ENCODE data around the gene MLNR. TPM values are rescaled to one million over a fixed set of nuclear protein-coding genes. Genes with fewer than 3 reads are reported as not detected.

The MLNR gene
- polyA plus RNA-seq, 3 donors, result not detected

DNA sequence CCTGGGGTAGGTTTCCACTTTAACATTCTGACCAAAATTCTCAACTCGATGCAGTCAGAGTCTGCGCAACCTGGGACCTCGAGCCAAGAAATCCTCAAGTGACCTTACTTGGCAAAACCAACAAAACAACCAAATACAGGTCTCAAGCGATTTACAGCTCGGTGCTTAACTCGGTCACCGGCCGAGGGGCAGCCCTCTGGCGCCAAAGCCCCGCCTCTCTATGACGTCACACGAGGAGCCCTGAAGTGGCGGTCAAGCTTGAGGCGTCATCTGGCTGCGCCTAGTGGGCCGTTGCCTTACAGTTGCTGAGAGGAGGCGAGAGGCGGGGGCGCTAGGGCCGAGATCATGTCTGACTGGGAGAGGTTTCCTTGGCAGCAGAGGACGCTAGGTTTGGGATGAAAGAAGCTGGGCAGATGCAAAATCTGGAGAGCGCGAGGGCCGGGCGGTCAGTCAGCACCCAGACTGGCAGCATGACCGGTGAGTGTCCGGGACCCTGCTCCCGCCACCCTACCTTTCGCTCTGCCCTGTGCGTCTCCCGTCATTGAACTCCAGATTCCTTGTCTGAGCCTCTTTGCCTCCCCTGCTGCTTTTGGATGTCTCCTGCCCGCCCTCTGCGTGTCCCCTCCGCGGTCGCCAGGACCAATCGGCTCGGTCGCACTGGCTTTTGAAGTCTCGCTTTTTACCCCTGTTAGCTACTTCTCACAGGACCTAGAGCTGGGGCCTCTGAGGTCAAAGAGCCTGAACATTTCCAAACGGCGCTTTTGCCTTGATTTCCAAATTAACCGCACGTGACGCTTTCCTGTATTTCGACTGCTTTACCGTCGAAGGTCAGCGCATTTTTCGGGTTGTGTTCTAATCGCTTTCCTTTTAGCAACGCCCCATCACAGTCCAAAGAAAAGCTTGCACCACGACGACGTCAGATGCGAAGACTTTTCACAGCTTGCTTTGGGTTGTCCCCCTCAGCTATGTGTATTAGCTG, 27.8 kb downstream of the MLNR start, which contains the start of gene CDADC1:
CDADC1 (plus strand) TSS at position 283 of the 979 bp plus-strand sequence; CDS start at position 396, 113 bp downstream.
- TF ChIP-seq, protein P1, sequence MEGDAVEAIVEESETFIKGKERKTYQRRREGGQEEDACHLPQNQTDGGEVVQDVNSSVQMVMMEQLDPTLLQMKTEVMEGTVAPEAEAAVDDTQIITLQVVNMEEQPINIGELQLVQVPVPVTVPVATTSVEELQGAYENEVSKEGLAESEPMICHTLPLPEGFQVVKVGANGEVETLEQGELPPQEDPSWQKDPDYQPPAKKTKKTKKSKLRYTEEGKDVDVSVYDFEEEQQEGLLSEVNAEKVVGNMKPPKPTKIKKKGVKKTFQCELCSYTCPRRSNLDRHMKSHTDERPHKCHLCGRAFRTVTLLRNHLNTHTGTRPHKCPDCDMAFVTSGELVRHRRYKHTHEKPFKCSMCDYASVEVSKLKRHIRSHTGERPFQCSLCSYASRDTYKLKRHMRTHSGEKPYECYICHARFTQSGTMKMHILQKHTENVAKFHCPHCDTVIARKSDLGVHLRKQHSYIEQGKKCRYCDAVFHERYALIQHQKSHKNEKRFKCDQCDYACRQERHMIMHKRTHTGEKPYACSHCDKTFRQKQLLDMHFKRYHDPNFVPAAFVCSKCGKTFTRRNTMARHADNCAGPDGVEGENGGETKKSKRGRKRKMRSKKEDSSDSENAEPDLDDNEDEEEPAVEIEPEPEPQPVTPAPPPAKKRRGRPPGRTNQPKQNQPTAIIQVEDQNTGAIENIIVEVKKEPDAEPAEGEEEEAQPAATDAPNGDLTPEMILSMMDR (IDR thresholded peaks at IDR 0.05), result no peak
- H2AFZ ChIP-seq (ENCODE audit: insufficient read depth, low read depth, low read length, poor library complexity, severe bottlenecking), result peak within 1 kb of the TSS; percentile 79
- intact Hi-C loops (cut with micrococcal nuclease), result loop anchor here in 1 of 2 donors (10.0 kb wide), 1 partner anchor 197 kb away; the partner anchor contains the start of genes CAB39L and SETDB2
- Mint-ChIP-seq H3K36me3 (peaks cover 15 to 17% of the 10 kb centered on the region in 2 donors), H3K4me1 (peaks cover 29% of the 10 kb centered on the region), H3K27ac (peak within 1 kb of the TSS; percentile 98 to 100 (median 99)), H3K4me3 (peak within 1 kb of the TSS; percentile 99), H3K9me3 (peaks cover 0 to 2% (median 0%) of the 10 kb centered on the region in 7 donors), H3K27me3 (ENCODE audit: low read depth in 3 of 3) (peaks cover 0 to 4% (median 2%) of the 10 kb centered on the region in 3 donors)
- H3K9me3 ChIP-seq (replicated peaks in 1 of 2; ENCODE audit: control insufficient read depth in 1 of 2, insufficient read depth in 1 of 2, low read length in 2 of 2), result no peaks in the 10 kb centered on the region
- peak; percentile 95 to 96 (median 96) for DNase-seq
- WGBS (ENCODE audit: insufficient coverage), result under 1% methylated on average over 52 of the region's 56 CpGs
- H3K36me3 ChIP-seq (replicated peaks in 1 of 2; ENCODE audit: control insufficient read depth in 1 of 2, insufficient read depth in 2 of 2, low read length in 2 of 2), result peaks cover 4 to 5% of the 10 kb centered on the region in 2 donors
- H3K79me2 ChIP-seq (ENCODE audit: insufficient read depth, low read length), result peaks cover 44% of the 10 kb centered on the region
- H3K4me1 ChIP-seq (ENCODE audit: control insufficient read depth in 1 of 2, insufficient read depth in 2 of 2, low read length in 2 of 2), result peaks cover 19 to 23% of the 10 kb centered on the region in 2 donors
- no peaks in the 10 kb centered on the region for H3K27me3 ChIP-seq (ENCODE audit: control insufficient read depth in 2 of 2, insufficient read depth in 2 of 2, low read length in 2 of 2)
- H3K4me3 ChIP-seq (replicated peaks in 1 of 3; ENCODE audit: low read depth in 2 of 3, low read length in 3 of 3), result peak within 1 kb of the TSS; percentile 56 to 91 (median 74)
- H3K27ac ChIP-seq (ENCODE audit: low read depth in 1 of 2, low read length in 2 of 2), result peak within 1 kb of the TSS; percentile 86 to 97
- peak within 1 kb of the TSS; percentile 93 for H3K4me2 ChIP-seq (replicated peaks; ENCODE audit: extremely low read depth, low read length, poor library complexity, severe bottlenecking)
- no peaks in the 10 kb centered on the region for H4K20me1 ChIP-seq (ENCODE audit: insufficient read depth, low read length)
- H3K9ac ChIP-seq (ENCODE audit: insufficient read depth, low read length, poor library complexity, severe bottlenecking), result peak within 1 kb of the TSS; percentile 93

DNA sequence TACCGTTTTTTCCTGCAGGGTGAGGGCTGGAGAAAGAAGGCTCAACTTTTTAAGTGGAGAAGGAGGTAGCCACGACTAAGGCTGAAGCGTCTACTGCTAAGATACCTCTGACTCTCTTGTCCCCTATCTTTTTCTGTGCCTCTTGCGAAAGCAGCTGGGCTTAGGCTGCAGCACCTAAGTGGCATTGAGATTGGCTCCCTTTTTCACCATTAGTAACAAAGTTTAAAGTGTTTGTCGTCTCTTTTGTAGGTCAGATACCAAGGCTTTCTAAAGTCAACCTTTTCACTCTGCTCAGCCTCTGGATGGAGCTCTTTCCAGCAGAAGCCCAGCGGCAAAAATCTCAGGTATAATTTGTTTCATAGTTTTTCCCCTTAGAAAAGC, 28.5 kb downstream of the MLNR start:
- Histone ChIP-seq H3K4me1 (ENCODE audit: control insufficient read depth in 1 of 2, insufficient read depth in 2 of 2, low read length in 2 of 2) (peaks cover 19 to 23% of the 10 kb centered on the region in 2 donors), H3K4me2 (replicated peaks; ENCODE audit: extremely low read depth, low read length, poor library complexity, severe bottlenecking) (peak overlapping the region; percentile 93), H3K9ac (ENCODE audit: insufficient read depth, low read length, poor library complexity, severe bottlenecking) (peak overlapping the region; percentile 93), H4K20me1 (ENCODE audit: insufficient read depth, low read length) (no peaks in the 10 kb centered on the region), H3K9me3 (replicated peaks in 1 of 2; ENCODE audit: control insufficient read depth in 1 of 2, insufficient read depth in 1 of 2, low read length in 2 of 2) (no peaks in the 10 kb centered on the region), H3K4me3 (replicated peaks in 1 of 3; ENCODE audit: low read depth in 2 of 3, low read length in 3 of 3) (peak overlapping the region; percentile 56 to 91 (median 74)), H3K27ac (ENCODE audit: low read depth in 1 of 2, low read length in 2 of 2) (peak overlapping the region; percentile 86 to 97), H2AFZ (ENCODE audit: insufficient read depth, low read depth, low read length, poor library complexity, severe bottlenecking) (peak overlapping the region; percentile 79), H3K36me3 (replicated peaks in 1 of 2; ENCODE audit: control insufficient read depth in 1 of 2, insufficient read depth in 2 of 2, low read length in 2 of 2) (peaks cover 4 to 5% of the 10 kb centered on the region in 2 donors), H3K27me3 (ENCODE audit: control insufficient read depth in 2 of 2, insufficient read depth in 2 of 2, low read length in 2 of 2) (no peaks in the 10 kb centered on the region), H3K79me2 (ENCODE audit: insufficient read depth, low read length) (peaks cover 50% of the 10 kb centered on the region)
- intact Hi-C loops (cut with micrococcal nuclease), result loop anchor here in 1 of 2 donors (10.0 kb wide), 1 partner anchor 196 kb away; the partner anchor contains the start of genes CAB39L and SETDB2
- WGBS (ENCODE audit: insufficient coverage), result 0% methylated on average over 2 of the region's 6 CpGs
- TF ChIP-seq, protein P1 (IDR thresholded peaks at IDR 0.05), result no peak
- DNase-seq, result no peak
- Mint-ChIP-seq H3K27ac (peak overlapping the region; percentile 98 to 100 (median 99)), H3K36me3 (peaks cover 15 to 20% of the 10 kb centered on the region in 2 donors), H3K4me1 (peaks cover 31% of the 10 kb centered on the region), H3K4me3 (peak overlapping the region; percentile 99), H3K9me3 (no peaks in the 10 kb centered on the region), H3K27me3 (ENCODE audit: low read depth in 3 of 3) (peaks cover 0 to 4% (median 0%) of the 10 kb centered on the region in 3 donors)

Measured in CD14-positive monocyte (primary cell).